Osteoblast (primary cell): Measurements from ENCODE around the gene ZCCHC13. TPM values are rescaled to one million over a fixed set of nuclear protein-coding genes. Genes with fewer than 3 reads are reported as not detected.
"Not testable (repeated sequence)": the region's sequence is repeated elsewhere in the genome, so short reads cannot be mapped to it uniquely, and the experiment has no call there.

ENCODE experiments used
- DNase-seq: peaks from one replicate; pipeline ENCODE4 v3.0.0; 2011; ENCODE audit warnings: low spot score, mixed read lengths; ENCODE audit not compliant: insufficient read length; ENCODE audit errors: missing footprints
- H2AFZ ChIP-seq: 2 replicates; pipeline ENCODE4 v1.6.0; 2011; ENCODE audit warnings: mild to moderate bottlenecking, low read length
- H3K27ac ChIP-seq: 2 replicates; pipeline ENCODE4 v1.5.1; 2011; ENCODE audit warnings: mild to moderate bottlenecking, low read depth, low read length, moderate library complexity
- H3K27me3 ChIP-seq: 2 replicates; pipeline ENCODE4 v1.6.0; 2012; ENCODE audit warnings: mild to moderate bottlenecking, control low read depth, inconsistent platforms, low read length, moderate library complexity; ENCODE audit not compliant: insufficient read depth
- H3K36me3 ChIP-seq: 2 replicates; pipeline ENCODE4 v1.5.1; 2011; ENCODE audit warnings: mild to moderate bottlenecking, low read length, control low read depth, moderate library complexity; ENCODE audit not compliant: insufficient read depth
- H3K4me1 ChIP-seq: 2 replicates; pipeline ENCODE4 v1.5.1; 2011; ENCODE audit warnings: mild to moderate bottlenecking, low read length, control low read depth, moderate library complexity; ENCODE audit not compliant: insufficient read depth
- H3K4me2 ChIP-seq: 2 replicates; pipeline ENCODE4 v1.6.0; 2011; ENCODE audit warnings: mild to moderate bottlenecking, low read length; ENCODE audit not compliant: insufficient read depth
- H3K4me3 ChIP-seq: fragments of 200-600 bp; sonication (generic); 3 replicates; pipeline ENCODE4 v1.5.1; 2012; ENCODE audit warnings: mild to moderate bottlenecking, low read length, inconsistent platforms; ENCODE audit not compliant: insufficient read depth
- H3K79me2 ChIP-seq: 2 replicates; pipeline ENCODE4 v1.6.0; 2012; ENCODE audit warnings: mild to moderate bottlenecking, low read length, control low read depth, inconsistent platforms; ENCODE audit not compliant: insufficient read depth
- H3K9me3 ChIP-seq: 2 replicates; pipeline ENCODE4 v1.5.1; 2011; ENCODE audit warnings: low read depth, low read length, control low read depth
- H4K20me1 ChIP-seq: 2 replicates; pipeline ENCODE4 v1.6.0; 2012; ENCODE audit warnings: mild to moderate bottlenecking, low read length, control low read depth; ENCODE audit not compliant: insufficient read depth
- CTCF ChIP-seq: IDR thresholded peaks from 2 replicates; pipeline ENCODE4 v1.5.1; 2011; ENCODE audit warnings: mild to moderate bottlenecking, low read depth, low read length, moderate library complexity; ENCODE audit errors: extremely low read depth
- total RNA-seq: library from RNA; depleted of rRNA; stranded (reverse); fragments of >200 nt; gene quantifications from 2 replicates; pipeline ENCODE4 v1.2.3, GENCODE V29; 2012

The ZCCHC13 gene
- total RNA-seq = not detected in 2 replicates

GRCh38 chrX:74304016-74304415 is at the start of gene ZCCHC13:
Gene ZCCHC13, plus strand, starts transcription at chrX:74304180. Its CDS starts 87 bp downstream, at chrX:74304267.
- Histone ChIP-seq H4K20me1 (no peaks in the 10 kb centered on the region), H3K4me3 (no peak within 1 kb of the TSS), H3K79me2 (no peaks in the 10 kb centered on the region), H3K27me3 (peaks cover 18% of the 10 kb centered on the region), H3K36me3 (no peaks in the 10 kb centered on the region), H3K27ac (no peak within 1 kb of the TSS), H3K9me3 (peaks cover 2% of the 10 kb centered on the region), H3K4me1 (no peaks in the 10 kb centered on the region), H3K4me2 (no peak within 1 kb of the TSS), H2AFZ (no peak within 1 kb of the TSS)
- TF ChIP-seq CTCF = no peak
- no peak for DNase-seq

GRCh38 chrX:74258111-74258510 is 45.9 kb upstream of the ZCCHC13 start:
- not testable (repeated sequence) for H3K27me3 ChIP-seq, H3K4me2 ChIP-seq, H3K4me3 ChIP-seq, H3K9me3 ChIP-seq, H3K4me1 ChIP-seq, H4K20me1 ChIP-seq, H2AFZ ChIP-seq, H3K79me2 ChIP-seq, H3K27ac ChIP-seq, DNase-seq
- H3K36me3 ChIP-seq = peaks cover 12% of the 10 kb centered on the region

GRCh38 chrX:74259885-74260491 is 44.0 kb upstream of the ZCCHC13 start:
- TF ChIP-seq CTCF = no peak
- DNase-seq = no peak
- Histone ChIP-seq H3K27ac (no peak overlapping the region), H3K4me1 (no peaks in the 10 kb centered on the region), H3K4me3 (no peak overlapping the region), H3K36me3 (peaks cover 12% of the 10 kb centered on the region), H3K79me2 (no peaks in the 10 kb centered on the region), H4K20me1 (peaks cover 7% of the 10 kb centered on the region), H3K27me3 (no peaks in the 10 kb centered on the region), H3K4me2 (no peak overlapping the region), H2AFZ (no peak overlapping the region), H3K9me3 (no peaks in the 10 kb centered on the region)

- no peaks in the 10 kb centered on the region for H3K4me1 ChIP-seq
- H2AFZ ChIP-seq = no peak overlapping the region
- H3K79me2 ChIP-seq = no peaks in the 10 kb centered on the region
- DNase-seq = no peak
- peaks cover 7% of the 10 kb centered on the region for H4K20me1 ChIP-seq
- H3K36me3 ChIP-seq = peaks cover 7% of the 10 kb centered on the region
- no peaks in the 10 kb centered on the region for H3K9me3 ChIP-seq
- no peak overlapping the region for H3K4me2 ChIP-seq
- H3K27ac ChIP-seq = no peak overlapping the region
- no peaks in the 10 kb centered on the region for H3K27me3 ChIP-seq
- no peak for TF ChIP-seq CTCF
- H3K4me3 ChIP-seq = no peak overlapping the region
Measured at GRCh38 chrX:74262452-74263209, 41.3 kb upstream of the ZCCHC13 start.
